Vagina (tissue), 2 donors: ENCODE measurements around the gene RPA4.

ENCODE experiments used
- POLR2AphosphoS5 ChIP-seq, 2 donors: sonication (generic); formaldehyde crosslinking; IDR thresholded peaks; one replicate each; pipeline ENCODE4 v1.9.0; 2017; ENCODE audit warnings: antibody characterized with exemption in 2 of 2, mild to moderate bottlenecking in 2 of 2, low read depth in 1 of 2; ENCODE audit not compliant: insufficient read depth in 1 of 2
- TF ChIP-seq, protein P1 (sequence below), 3 experiments: fragments of 450-650 bp in 2 of 3; fragments of 200-600 bp in 1 of 3; sonication (generic) in 1 of 3; IDR thresholded peaks; one replicate each; pipeline ENCODE4 v1.5.1; 2017 to 2019; ENCODE audit warnings: antibody characterized with exemption in 3 of 3, mild to moderate bottlenecking in 2 of 3, moderate library complexity in 2 of 3

DNA sequence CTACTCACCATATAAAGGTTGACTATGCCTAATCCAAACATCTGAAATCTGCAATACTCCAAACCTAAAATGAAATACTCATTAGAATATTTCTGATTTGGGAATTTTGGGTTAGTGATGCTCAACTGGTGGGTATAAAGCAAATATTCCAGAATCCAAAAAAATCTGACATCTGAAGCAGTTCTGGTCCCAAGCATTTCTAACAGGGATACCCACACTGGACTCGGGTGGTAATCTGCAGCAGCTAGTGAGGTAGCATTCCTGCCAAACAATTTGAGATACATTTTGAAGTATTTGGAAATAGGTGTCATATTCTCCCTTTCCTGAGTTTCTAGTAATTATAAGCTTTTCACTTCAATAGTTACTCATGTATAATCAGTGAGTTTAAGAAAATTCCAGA lies 49.6 kb upstream of the RPA4 start:
- TF ChIP-seq, protein P1, sequence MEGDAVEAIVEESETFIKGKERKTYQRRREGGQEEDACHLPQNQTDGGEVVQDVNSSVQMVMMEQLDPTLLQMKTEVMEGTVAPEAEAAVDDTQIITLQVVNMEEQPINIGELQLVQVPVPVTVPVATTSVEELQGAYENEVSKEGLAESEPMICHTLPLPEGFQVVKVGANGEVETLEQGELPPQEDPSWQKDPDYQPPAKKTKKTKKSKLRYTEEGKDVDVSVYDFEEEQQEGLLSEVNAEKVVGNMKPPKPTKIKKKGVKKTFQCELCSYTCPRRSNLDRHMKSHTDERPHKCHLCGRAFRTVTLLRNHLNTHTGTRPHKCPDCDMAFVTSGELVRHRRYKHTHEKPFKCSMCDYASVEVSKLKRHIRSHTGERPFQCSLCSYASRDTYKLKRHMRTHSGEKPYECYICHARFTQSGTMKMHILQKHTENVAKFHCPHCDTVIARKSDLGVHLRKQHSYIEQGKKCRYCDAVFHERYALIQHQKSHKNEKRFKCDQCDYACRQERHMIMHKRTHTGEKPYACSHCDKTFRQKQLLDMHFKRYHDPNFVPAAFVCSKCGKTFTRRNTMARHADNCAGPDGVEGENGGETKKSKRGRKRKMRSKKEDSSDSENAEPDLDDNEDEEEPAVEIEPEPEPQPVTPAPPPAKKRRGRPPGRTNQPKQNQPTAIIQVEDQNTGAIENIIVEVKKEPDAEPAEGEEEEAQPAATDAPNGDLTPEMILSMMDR (IDR thresholded peaks at IDR 0.05): no peak
- TF ChIP-seq POLR2AphosphoS5 (IDR thresholded peaks at IDR 0.05; ENCODE audit: insufficient read depth in 1 of 2, low read depth in 1 of 2): no peak
